Measurements from ENCODE around the gene SLC16A9.

- no peak for TF ChIP-seq ZNF274 (IDR thresholded peaks at IDR 0.05; ENCODE audit: low read depth, low read length)
- no peak for TF ChIP-seq YY1 (IDR thresholded peaks at IDR 0.05; ENCODE audit: insufficient read depth, insufficient read length)
- no peak for TF ChIP-seq SUZ12 (IDR thresholded peaks at IDR 0.05; ENCODE audit: extremely low read depth, insufficient read depth, insufficient read length)
Observed at GRCh38 chr10:59753267-59753666, 43.6 kb upstream of the SLC16A9 start, which contains the start of gene MRLN.

Measured in NT2/D1 (cell line).